RWPE2 (cell line): ENCODE measurements around the gene NRXN2.

Source experiments
- ATAC-seq: fragments of 200-7000 bp; cut with Tn5 transposase; 3 replicates; pipeline ENCODE4 v1.9.1; 2021; ENCODE audit warnings: low read depth
- DNase-seq: peaks from one replicate; pipeline ENCODE4 v3.0.0-alpha.2; 2020; ENCODE audit warnings: low spot score
- H3K27ac ChIP-seq: fragments of 450-650 bp; 2 replicates; pipeline ENCODE4 v1.5.1; 2017; ENCODE audit warnings: mild to moderate bottlenecking; ENCODE audit not compliant: poor library complexity, severe bottlenecking
- H3K27me3 ChIP-seq: fragments of 250-450 bp; sonication (Bioruptor Pico); 2 replicates; pipeline ENCODE4 v1.5.1; 2021; ENCODE audit warnings: mild to moderate bottlenecking, moderate library complexity; ENCODE audit not compliant: insufficient read depth, poor library complexity, severe bottlenecking
- H3K36me3 ChIP-seq: fragments of 250-450 bp; sonication (Bioruptor Pico); 2 replicates; pipeline ENCODE4 v1.5.1; 2020; ENCODE audit warnings: low read depth, mild to moderate bottlenecking, moderate library complexity
- H3K4me1 ChIP-seq: fragments of 250-450 bp; sonication (Bioruptor Pico); 2 replicates; pipeline ENCODE4 v1.5.1; 2021; ENCODE audit warnings: mild to moderate bottlenecking, moderate library complexity; ENCODE audit not compliant: insufficient read depth, poor library complexity, severe bottlenecking
- H3K4me3 ChIP-seq: fragments of 250-450 bp; sonication (Bioruptor Pico); 2 replicates; pipeline ENCODE4 v1.5.1; 2021; ENCODE audit warnings: mild to moderate bottlenecking, moderate library complexity; ENCODE audit not compliant: severe bottlenecking
- H3K9me3 ChIP-seq: fragments of 250-450 bp; sonication (Bioruptor Pico); 2 replicates; pipeline ENCODE4 v1.5.1; 2021; ENCODE audit warnings: mild to moderate bottlenecking, moderate library complexity; ENCODE audit not compliant: severe bottlenecking
- CTCF ChIP-seq: fragments of 450-650 bp; IDR thresholded peaks from one replicate; pipeline ENCODE4 v1.5.1; 2017; ENCODE audit warnings: mild to moderate bottlenecking, moderate library complexity; ENCODE audit not compliant: poor library complexity, severe bottlenecking

NRXN2 gene

GRCh38 chr11:64590763-64591221, 132.2 kb downstream of the NRXN2 start, which contains the start of gene SLC22A12:
Gene SLC22A12, plus strand, starts transcription at chr11:64591220. Its CDS starts 337 bp downstream, at chr11:64591557.
- no peaks in the 10 kb centered on the region for H3K27me3 ChIP-seq
- H3K4me3 ChIP-seq: no peak within 1 kb of the TSS
- DNase-seq: peak; percentile 43
- no peaks in the 10 kb centered on the region for H3K4me1 ChIP-seq
- no peaks in the 10 kb centered on the region for H3K36me3 ChIP-seq
- H3K9me3 ChIP-seq: peaks cover 4% of the 10 kb centered on the region
- no peak within 1 kb of the TSS for H3K27ac ChIP-seq
- TF ChIP-seq CTCF: no peak
- ATAC-seq: no peak

GRCh38 chr11:64588701-64589100, 134.3 kb downstream of the NRXN2 start:
- no peak for ATAC-seq
- no peaks in the 10 kb centered on the region for H3K4me1 ChIP-seq
- H3K27ac ChIP-seq: no peak overlapping the region
- H3K27me3 ChIP-seq: no peaks in the 10 kb centered on the region
- no peak for TF ChIP-seq CTCF
- no peak for DNase-seq
- H3K4me3 ChIP-seq: no peak overlapping the region
- no peaks in the 10 kb centered on the region for H3K36me3 ChIP-seq
- H3K9me3 ChIP-seq: peaks cover 4% of the 10 kb centered on the region

- Histone ChIP-seq H3K36me3 (no peaks in the 10 kb centered on the region), H3K27ac (no peak overlapping the region), H3K4me1 (no peaks in the 10 kb centered on the region), H3K9me3 (peaks cover 4% of the 10 kb centered on the region), H3K4me3 (no peak overlapping the region), H3K27me3 (no peaks in the 10 kb centered on the region)
- DNase-seq: peak; percentile 6
- no peak for ATAC-seq
- no peak for TF ChIP-seq CTCF
Observed at GRCh38 chr11:64586366-64586765, 136.6 kb downstream of the NRXN2 start.

- DNase-seq (peak; percentile 21), ATAC-seq (no peak)
- H3K27me3 ChIP-seq: no peaks in the 10 kb centered on the region
- H3K9me3 ChIP-seq: peaks cover 4% of the 10 kb centered on the region
- no peak overlapping the region for H3K27ac ChIP-seq
- H3K36me3 ChIP-seq: no peaks in the 10 kb centered on the region
- TF ChIP-seq CTCF: no peak
- no peaks in the 10 kb centered on the region for H3K4me1 ChIP-seq
- H3K4me3 ChIP-seq: no peak overlapping the region
Observed at GRCh38 chr11:64585150-64585549, 137.8 kb downstream of the NRXN2 start.

GRCh38 chr11:64583296-64584262, 139.4 kb downstream of the NRXN2 start:
- H3K9me3 ChIP-seq: no peaks in the 10 kb centered on the region
- H3K4me1 ChIP-seq: no peaks in the 10 kb centered on the region
- H3K27ac ChIP-seq: no peak overlapping the region
- H3K36me3 ChIP-seq: no peaks in the 10 kb centered on the region
- H3K27me3 ChIP-seq: no peaks in the 10 kb centered on the region
- ATAC-seq (no peak), DNase-seq (peak; percentile 62)
- no peak for TF ChIP-seq CTCF
- no peak overlapping the region for H3K4me3 ChIP-seq
